ENCODE results near the gene SEC23A.
A peak's percentile ranks its signal among the peaks of the same experiment; 100 is the strongest.
"Not testable (repeated sequence)": the region's sequence is repeated elsewhere in the genome, so short reads cannot be mapped to it uniquely, and the experiment has no call there.

Gene SEC23A

GRCh38 chr14:39080886-39081285, 22.1 kb downstream of the SEC23A start:
- Histone ChIP-seq H3K4me3 (replicated peaks; ENCODE audit: low read depth, low read length) (no peak overlapping the region), H3K36me3 (ENCODE audit: control insufficient read depth, insufficient read depth, low read length) (peaks cover 10% of the 10 kb centered on the region)

DNA sequence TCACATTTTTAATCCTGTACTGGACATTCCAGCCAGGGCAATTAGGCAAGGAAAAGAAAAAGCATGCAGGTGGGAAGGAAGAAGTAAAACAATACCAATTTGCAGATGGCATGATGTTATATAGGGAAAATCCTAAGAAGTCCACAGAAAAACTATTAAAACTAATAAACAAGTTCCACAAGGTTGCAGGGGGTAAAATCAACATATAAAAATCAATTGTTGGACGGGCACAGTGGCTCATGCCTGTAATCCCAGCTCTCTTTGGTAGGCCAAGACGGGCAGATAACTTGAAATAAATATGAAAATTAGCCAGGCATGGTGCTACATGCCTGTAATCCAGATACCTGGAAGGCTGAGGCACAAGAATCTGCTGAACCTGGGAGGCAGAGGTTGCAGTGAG, 31.9 kb downstream of the SEC23A start:
- no peak for DNase-seq (ENCODE audit: extremely low read depth, insufficient read length)
- Histone ChIP-seq H3K4me3 (replicated peaks; ENCODE audit: low read depth, low read length) (no peak overlapping the region), H3K36me3 (ENCODE audit: control insufficient read depth, insufficient read depth, low read length) (peaks cover 3% of the 10 kb centered on the region), H3K27me3 (replicated peaks; ENCODE audit: control insufficient read depth, insufficient read depth, low read length) (no peaks in the 10 kb centered on the region)
- TF ChIP-seq, protein P1, sequence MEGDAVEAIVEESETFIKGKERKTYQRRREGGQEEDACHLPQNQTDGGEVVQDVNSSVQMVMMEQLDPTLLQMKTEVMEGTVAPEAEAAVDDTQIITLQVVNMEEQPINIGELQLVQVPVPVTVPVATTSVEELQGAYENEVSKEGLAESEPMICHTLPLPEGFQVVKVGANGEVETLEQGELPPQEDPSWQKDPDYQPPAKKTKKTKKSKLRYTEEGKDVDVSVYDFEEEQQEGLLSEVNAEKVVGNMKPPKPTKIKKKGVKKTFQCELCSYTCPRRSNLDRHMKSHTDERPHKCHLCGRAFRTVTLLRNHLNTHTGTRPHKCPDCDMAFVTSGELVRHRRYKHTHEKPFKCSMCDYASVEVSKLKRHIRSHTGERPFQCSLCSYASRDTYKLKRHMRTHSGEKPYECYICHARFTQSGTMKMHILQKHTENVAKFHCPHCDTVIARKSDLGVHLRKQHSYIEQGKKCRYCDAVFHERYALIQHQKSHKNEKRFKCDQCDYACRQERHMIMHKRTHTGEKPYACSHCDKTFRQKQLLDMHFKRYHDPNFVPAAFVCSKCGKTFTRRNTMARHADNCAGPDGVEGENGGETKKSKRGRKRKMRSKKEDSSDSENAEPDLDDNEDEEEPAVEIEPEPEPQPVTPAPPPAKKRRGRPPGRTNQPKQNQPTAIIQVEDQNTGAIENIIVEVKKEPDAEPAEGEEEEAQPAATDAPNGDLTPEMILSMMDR (IDR thresholded peaks at IDR 0.05; ENCODE audit: insufficient read depth, low read length, poor library complexity, severe bottlenecking), result no peak

More at GRCh38 chr14:39080886-39081285, 22.1 kb downstream of the SEC23A start:
- TF ChIP-seq, protein P1 (IDR thresholded peaks at IDR 0.05; ENCODE audit: insufficient read depth, low read length, poor library complexity, severe bottlenecking), result no peak
- DNase-seq (ENCODE audit: extremely low read depth, insufficient read length), result no peak
- H3K27me3 ChIP-seq (replicated peaks; ENCODE audit: control insufficient read depth, insufficient read depth, low read length), result no peaks in the 10 kb centered on the region

DNA sequence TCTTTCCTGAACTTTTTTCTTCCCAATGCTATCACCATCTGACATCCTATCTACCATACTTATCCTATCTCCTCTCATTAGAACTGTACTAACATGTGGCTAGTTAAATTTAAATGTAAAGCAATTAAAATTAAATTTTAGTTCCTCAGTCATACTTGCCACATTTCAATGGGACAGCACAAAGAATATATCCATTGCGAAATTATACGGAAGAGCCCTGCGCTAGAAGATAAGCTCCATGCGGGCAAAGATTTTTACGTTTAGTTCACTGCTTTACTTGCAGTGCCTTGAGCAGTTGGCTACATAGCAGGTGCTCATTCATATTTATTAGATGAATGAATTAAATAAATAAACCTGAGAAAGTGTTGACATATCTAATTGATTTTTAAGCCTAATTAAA, 33.1 kb downstream of the SEC23A start:
- Histone ChIP-seq H3K36me3 (ENCODE audit: control insufficient read depth, insufficient read depth, low read length) (peaks cover 3% of the 10 kb centered on the region), H3K27me3 (replicated peaks; ENCODE audit: control insufficient read depth, insufficient read depth, low read length) (no peaks in the 10 kb centered on the region), H3K4me3 (replicated peaks; ENCODE audit: low read depth, low read length) (no peak overlapping the region)
- TF ChIP-seq, protein P1 (IDR thresholded peaks at IDR 0.05; ENCODE audit: insufficient read depth, low read length, poor library complexity, severe bottlenecking), result no peak
- no peak for DNase-seq (ENCODE audit: extremely low read depth, insufficient read length)

GRCh38 chr14:39069169-39069805, 33.7 kb downstream of the SEC23A start:
- H3K4me3 ChIP-seq (replicated peaks; ENCODE audit: low read depth, low read length); DNase-seq (ENCODE audit: extremely low read depth, insufficient read length); H3K36me3 ChIP-seq (ENCODE audit: control insufficient read depth, insufficient read depth, low read length); H3K27me3 ChIP-seq (replicated peaks; ENCODE audit: control insufficient read depth, insufficient read depth, low read length): not testable (repeated sequence)

GRCh38 chr14:39060818-39061437, 42.1 kb downstream of the SEC23A start:
- Histone ChIP-seq H3K36me3 (ENCODE audit: control insufficient read depth, insufficient read depth, low read length) (no peaks in the 10 kb centered on the region; the same call in none of the 2 replicates), H3K4me3 (replicated peaks; ENCODE audit: low read depth, low read length) (no peak overlapping the region), H3K27me3 (replicated peaks; ENCODE audit: control insufficient read depth, insufficient read depth, low read length) (no peaks in the 10 kb centered on the region)
- DNase-seq (ENCODE audit: extremely low read depth, insufficient read length), result peak; percentile 36
- TF ChIP-seq, protein P1 (IDR thresholded peaks at IDR 0.05; ENCODE audit: insufficient read depth, low read length, poor library complexity, severe bottlenecking), result no peak

DNA sequence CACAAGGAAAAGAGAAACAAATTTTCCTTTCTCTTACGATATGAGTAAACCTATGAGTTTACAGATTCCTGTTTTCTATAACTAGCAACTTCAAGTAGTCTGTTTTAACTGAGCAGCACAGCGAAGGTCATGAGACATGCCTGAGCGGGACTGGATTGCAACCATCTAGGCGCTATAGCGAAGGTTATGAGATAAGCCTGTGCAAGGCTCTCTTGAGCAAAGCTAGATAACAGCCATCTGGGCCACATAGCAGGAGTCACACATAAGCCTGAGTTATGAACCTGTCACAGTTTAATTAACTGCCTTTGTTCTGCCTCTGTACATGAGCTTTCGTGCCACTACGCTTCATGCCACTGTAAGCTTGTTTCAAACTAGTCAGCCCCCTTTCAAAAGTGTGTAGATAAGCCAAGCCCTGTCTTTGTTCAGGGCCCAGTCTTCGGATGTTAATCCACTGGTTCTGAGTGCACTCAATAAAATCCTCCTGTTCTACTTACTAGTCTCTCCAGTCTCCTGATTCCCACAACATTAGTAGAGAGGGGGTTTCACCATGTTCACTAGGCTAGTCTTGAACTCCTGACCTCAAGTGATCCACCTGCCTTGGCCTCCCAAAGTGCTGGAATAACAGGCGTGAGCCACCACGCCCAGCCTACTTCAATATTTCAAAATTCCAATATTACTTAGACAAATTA, 47.1 kb downstream of the SEC23A start:
- no peak for DNase-seq (ENCODE audit: extremely low read depth, insufficient read length)
- TF ChIP-seq, protein P1 (IDR thresholded peaks at IDR 0.05; ENCODE audit: insufficient read depth, low read length, poor library complexity, severe bottlenecking), result no peak
- Histone ChIP-seq H3K27me3 (replicated peaks; ENCODE audit: control insufficient read depth, insufficient read depth, low read length) (no peaks in the 10 kb centered on the region), H3K36me3 (ENCODE audit: control insufficient read depth, insufficient read depth, low read length) (peaks cover 5% of the 10 kb centered on the region), H3K4me3 (replicated peaks; ENCODE audit: low read depth, low read length) (no peak overlapping the region)

DNA sequence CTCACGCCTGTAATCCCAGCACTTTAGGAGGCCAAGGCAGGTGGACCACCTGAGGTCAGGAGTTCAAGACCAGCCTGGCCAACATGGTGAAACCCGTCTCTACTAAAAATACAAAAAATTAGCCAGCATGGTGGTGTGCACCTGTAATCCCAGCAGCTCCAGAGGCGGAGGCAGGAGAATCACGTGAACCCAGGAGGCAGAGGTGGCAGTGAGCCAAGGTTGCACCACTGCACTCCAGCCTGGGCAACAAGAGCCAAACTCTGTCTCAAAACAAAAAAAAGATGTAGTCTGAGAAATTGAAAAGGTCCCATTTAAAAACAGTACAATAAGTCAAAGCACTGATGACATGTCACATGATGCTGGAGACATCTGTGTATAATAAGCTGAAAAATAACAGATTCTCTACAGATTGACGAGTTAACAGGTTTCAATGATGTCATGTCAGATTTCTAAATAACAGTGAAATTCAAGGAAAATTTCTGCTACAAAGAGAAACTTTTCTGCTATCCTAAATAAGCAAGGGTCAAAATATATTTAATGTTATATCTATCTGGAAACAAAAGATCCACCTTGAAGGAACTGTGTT, 50.1 kb downstream of the SEC23A start:
- H3K4me3 ChIP-seq (replicated peaks; ENCODE audit: low read depth, low read length); H3K27me3 ChIP-seq (replicated peaks; ENCODE audit: control insufficient read depth, insufficient read depth, low read length); H3K36me3 ChIP-seq (ENCODE audit: control insufficient read depth, insufficient read depth, low read length); DNase-seq (ENCODE audit: extremely low read depth, insufficient read length): not testable (repeated sequence)
